HCT116 (cell line): ENCODE results near the gene MARVELD1. TPM values are rescaled to one million over a fixed set of nuclear protein-coding genes. Genes with fewer than 3 reads are reported as not detected.

Experiments
- ATAC-seq: fragments of 200-7000 bp; cut with Tn5 transposase; 2 replicates; pipeline ENCODE4 v1.9.1; 2020; ENCODE audit warnings: mild to moderate bottlenecking, moderate library complexity
- BruUV-seq: library from RNA; stranded (reverse); fragments of 400-500 nt; replicated peaks from 2 replicates; lab custom pipeline; 2021; lab: Mats Ljungman, UMichigan
- CTCF ChIA-PET: fragments of 300-600 bp; sonication (Branson Sonifier 250); formaldehyde crosslinking; loops from one replicate; lab custom pipeline; 2021; ENCODE audit warnings: antibody characterized with exemption; lab: Charles Lee
- POLR2A ChIA-PET: fragments of 300-600, 350-600 bp; sonication (Branson Sonifier 250); formaldehyde crosslinking; loops from one replicate; lab custom pipeline; 2021; ENCODE audit warnings: antibody characterized with exemption; lab: Charles Lee
- RAD21 ChIA-PET, 2 experiments: fragments of 300-600 bp; sonication (Branson Sonifier 250); formaldehyde crosslinking; loops; one replicate each; lab custom pipeline; 2023; ENCODE audit warnings: low total read pairs in 2 of 2; ENCODE audit not compliant: uncharacterized antibody in 2 of 2, unreplicated experiment in 2 of 2, low non-redundant PET in 1 of 2; lab: Charles Lee
- DNase-seq: peaks from one replicate; pipeline ENCODE4 v3.0.0-alpha.2; 2010; ENCODE audit warnings: low read depth, low spot score
- H2AFZ ChIP-seq: fragments of 200-600 bp; shearing (Covaris generic), sonication (generic); 2 replicates; pipeline ENCODE4 v1.6.1; 2017; ENCODE audit warnings: low read depth, mixed run types, mixed read lengths, antibody characterized with exemption, low read length; ENCODE audit not compliant: poor library complexity, severe bottlenecking
- H3K27ac ChIP-seq: 2 replicates; pipeline ENCODE4 v1.5.1; 2012; ENCODE audit warnings: low read depth, low read length
- H3K27me3 ChIP-seq: fragments of 200-600 bp; sonication (generic); 2 replicates; pipeline ENCODE4 v1.6.1; 2016; ENCODE audit warnings: mixed run types, low read length, mixed read lengths; ENCODE audit not compliant: insufficient read depth
- H3K36me3 ChIP-seq, 2 experiments: fragments of 200-500 bp in 1 of 2; fragments of 200-600 bp in 1 of 2; sonication (Bioruptor generic) in 1 of 2; sonication (generic) in 1 of 2; 2 replicates each; pipeline versions ENCODE4 v1.5.1 to v1.6.1; 2014 to 2016; ENCODE audit warnings: low read length in 2 of 2, inconsistent platforms in 1 of 2, mixed read lengths in 1 of 2, mixed run types in 1 of 2; ENCODE audit not compliant: insufficient read depth in 2 of 2, control insufficient read depth in 1 of 2
- H3K4me1 ChIP-seq, 2 experiments: fragments of 200-600 bp in 1 of 2; sonication (generic) in 1 of 2; 2 replicates each; pipeline versions ENCODE4 v1.5.1 to v1.6.1; 2012 to 2017; ENCODE audit warnings: low read length in 2 of 2, inconsistent platforms in 1 of 2, mild to moderate bottlenecking in 1 of 2, mixed read lengths in 1 of 2, mixed run types in 1 of 2, moderate library complexity in 1 of 2; ENCODE audit not compliant: insufficient read depth in 2 of 2, control insufficient read depth in 1 of 2
- H3K4me2 ChIP-seq: fragments of 200-600 bp; sonication (generic); 2 replicates; pipeline ENCODE4 v1.6.1; 2017; ENCODE audit warnings: mixed run types, low read length, mixed read lengths
- H3K4me3 ChIP-seq, 2 experiments: fragments of 200-600 bp in 1 of 2; sonication (generic) in 1 of 2; replicated peaks in 1 of 2; 2 replicates each; pipeline ENCODE4 v1.5.1; 2011 to 2016; ENCODE audit warnings: low read length in 2 of 2, control low read depth in 1 of 2, low read depth in 1 of 2, mild to moderate bottlenecking in 1 of 2, mixed read lengths in 1 of 2, mixed run types in 1 of 2
- H3K79me2 ChIP-seq: fragments of 200-600 bp; sonication (generic); 2 replicates; pipeline ENCODE4 v1.6.1; 2017; ENCODE audit warnings: mild to moderate bottlenecking, mixed run types, low read length, moderate library complexity, mixed read lengths; ENCODE audit not compliant: insufficient read depth
- H3K9ac ChIP-seq: fragments of 200-600 bp; sonication (generic); 2 replicates; pipeline ENCODE4 v1.6.1; 2016; ENCODE audit warnings: low read length, mixed read lengths
- H3K9me2 ChIP-seq: fragments of 200-600 bp; sonication (generic), shearing (Covaris generic); 2 replicates; pipeline ENCODE4 v1.6.1; 2017; ENCODE audit warnings: mixed run types, mild to moderate bottlenecking, moderate library complexity; ENCODE audit not compliant: insufficient read depth
- H3K9me3 ChIP-seq, 2 experiments: fragments of 200-500 bp in 1 of 2; fragments of 200-600 bp in 1 of 2; sonication (Bioruptor generic) in 1 of 2; sonication (generic) in 1 of 2; 2 replicates each; pipeline ENCODE4 v1.6.1; 2014 to 2017; ENCODE audit warnings: low read length in 2 of 2, mixed read lengths in 2 of 2, inconsistent platforms in 1 of 2, low read depth in 1 of 2, mild to moderate bottlenecking in 1 of 2, mixed run types in 1 of 2, moderate library complexity in 1 of 2; ENCODE audit not compliant: control insufficient read depth in 1 of 2, insufficient read depth in 1 of 2
- H4K20me1 ChIP-seq: fragments of 200-600 bp; sonication (generic), shearing (Covaris generic); 2 replicates; pipeline ENCODE4 v1.6.1; 2017; ENCODE audit warnings: mixed run types, mild to moderate bottlenecking, moderate library complexity; ENCODE audit not compliant: insufficient read depth
- CEBPB ChIP-seq: IDR thresholded peaks from 2 replicates; pipeline ENCODE4 v1.6.1; 2012; ENCODE audit warnings: low read depth
- EGR1 ChIP-seq: IDR thresholded peaks from 2 replicates; pipeline ENCODE4 v1.6.1; 2012; ENCODE audit warnings: low read depth
- ELF1 ChIP-seq: IDR thresholded peaks from 2 replicates; pipeline ENCODE4 v1.6.1; 2012; ENCODE audit warnings: low read depth, borderline replicate concordance
- EZH2phosphoT487 ChIP-seq: fragments of 200-600 bp; IDR thresholded peaks from 2 replicates; pipeline ENCODE4 v1.6.1; 2018; ENCODE audit warnings: antibody characterized with exemption, borderline replicate concordance
- JUND ChIP-seq: IDR thresholded peaks from 2 replicates; pipeline ENCODE4 v1.6.1; 2012
- POLR2A ChIP-seq: IDR thresholded peaks from 2 replicates; pipeline ENCODE4 v1.7.0; 2011; ENCODE audit warnings: borderline replicate concordance; ENCODE audit not compliant: insufficient read depth, insufficient read length; ENCODE audit errors: extremely low read depth
- POLR2AphosphoS5 ChIP-seq: IDR thresholded peaks from 2 replicates; pipeline ENCODE4 v1.6.1; 2011; ENCODE audit warnings: mild to moderate bottlenecking, low read depth, low read length, moderate library complexity
- RAD21 ChIP-seq: IDR thresholded peaks from 2 replicates; pipeline ENCODE4 v1.6.1; 2012; ENCODE audit warnings: low read depth, mild to moderate bottlenecking
- SIN3A ChIP-seq: IDR thresholded peaks from 2 replicates; pipeline ENCODE4 v1.6.1; 2012; ENCODE audit warnings: low read depth
- SP1 ChIP-seq: IDR thresholded peaks from 2 replicates; pipeline ENCODE4 v1.6.1; 2012; ENCODE audit warnings: low read depth
- ZNF274 ChIP-seq: fragments of 200-500 bp; sonication (Bioruptor generic); IDR thresholded peaks from 2 replicates; pipeline ENCODE4 v1.6.1; 2014; ENCODE audit warnings: mild to moderate bottlenecking, low read depth, low read length, inconsistent platforms
- intact Hi-C: fragments of 100-400 bp; cut with micrococcal nuclease; formaldehyde crosslinking; loops from 2 replicates; pipeline ENCODE4 v1.10.0; 2022
- total RNA-seq: library from RNA; stranded (reverse); gene quantifications from one replicate; pipeline ENCODE4 v1.2.1, GENCODE V29; 2021; ENCODE audit not compliant: unreplicated experiment
- TF ChIP-seq, protein P1 (sequence below): IDR thresholded peaks from 2 replicates; pipeline ENCODE4 v1.6.1; 2012; ENCODE audit warnings: low read depth
- TF ChIP-seq, protein P2 (sequence below), 3 experiments: fragments of 200-600 bp in 1 of 3; sonication (generic) in 1 of 3; IDR thresholded peaks in 2 of 3; conservative IDR thresholded peaks in 1 of 3; 2 replicates each; pipeline ENCODE4 v1.5.1; 2012 to 2017; ENCODE audit warnings: low read depth in 2 of 3, low read length in 2 of 3, antibody characterized with exemption in 1 of 3, borderline replicate concordance in 1 of 3, control low read depth in 1 of 3, mild to moderate bottlenecking in 1 of 3, mixed read lengths in 1 of 3, mixed run types in 1 of 3, moderate library complexity in 1 of 3; ENCODE audit not compliant: insufficient read depth in 1 of 3

Gene MARVELD1
- total RNA-seq, 1 experiment from 2014 or later = 36.1 TPM

DNA sequence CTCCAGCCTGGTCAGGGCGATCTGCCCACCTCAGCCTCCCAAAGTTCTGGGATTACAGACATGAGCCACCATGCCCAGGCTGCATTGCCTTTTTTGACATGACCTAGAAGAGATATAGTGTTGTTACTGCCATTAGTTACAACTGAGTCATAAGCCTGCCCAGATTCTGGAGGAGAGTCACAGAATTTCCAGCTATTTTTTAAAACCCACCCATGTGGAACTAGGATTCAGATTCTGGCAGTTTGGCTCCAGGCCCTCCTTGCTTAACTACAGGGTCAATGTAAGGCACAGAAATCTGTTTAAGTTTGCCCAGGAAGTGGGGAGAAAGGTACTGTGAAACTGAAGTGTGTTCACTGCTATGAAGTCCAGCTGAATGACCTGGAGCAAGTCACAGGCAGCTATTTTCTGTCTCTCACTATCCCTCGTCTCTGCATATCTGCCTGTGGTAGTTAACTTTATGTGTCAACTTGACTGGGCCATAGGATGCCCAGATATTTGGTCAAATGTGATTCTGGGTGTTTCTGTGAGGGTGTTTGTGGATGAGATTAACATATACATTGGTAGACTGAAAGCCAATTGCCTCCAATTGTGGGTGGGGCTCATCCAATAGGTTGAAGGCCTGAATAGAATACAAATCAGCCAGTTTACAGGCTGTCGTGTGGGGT lies 8.4 kb upstream of the MARVELD1 start:
- no peak for TF ChIP-seq SIN3A
- TF ChIP-seq SP1 = no peak
- TF ChIP-seq, protein P1, sequence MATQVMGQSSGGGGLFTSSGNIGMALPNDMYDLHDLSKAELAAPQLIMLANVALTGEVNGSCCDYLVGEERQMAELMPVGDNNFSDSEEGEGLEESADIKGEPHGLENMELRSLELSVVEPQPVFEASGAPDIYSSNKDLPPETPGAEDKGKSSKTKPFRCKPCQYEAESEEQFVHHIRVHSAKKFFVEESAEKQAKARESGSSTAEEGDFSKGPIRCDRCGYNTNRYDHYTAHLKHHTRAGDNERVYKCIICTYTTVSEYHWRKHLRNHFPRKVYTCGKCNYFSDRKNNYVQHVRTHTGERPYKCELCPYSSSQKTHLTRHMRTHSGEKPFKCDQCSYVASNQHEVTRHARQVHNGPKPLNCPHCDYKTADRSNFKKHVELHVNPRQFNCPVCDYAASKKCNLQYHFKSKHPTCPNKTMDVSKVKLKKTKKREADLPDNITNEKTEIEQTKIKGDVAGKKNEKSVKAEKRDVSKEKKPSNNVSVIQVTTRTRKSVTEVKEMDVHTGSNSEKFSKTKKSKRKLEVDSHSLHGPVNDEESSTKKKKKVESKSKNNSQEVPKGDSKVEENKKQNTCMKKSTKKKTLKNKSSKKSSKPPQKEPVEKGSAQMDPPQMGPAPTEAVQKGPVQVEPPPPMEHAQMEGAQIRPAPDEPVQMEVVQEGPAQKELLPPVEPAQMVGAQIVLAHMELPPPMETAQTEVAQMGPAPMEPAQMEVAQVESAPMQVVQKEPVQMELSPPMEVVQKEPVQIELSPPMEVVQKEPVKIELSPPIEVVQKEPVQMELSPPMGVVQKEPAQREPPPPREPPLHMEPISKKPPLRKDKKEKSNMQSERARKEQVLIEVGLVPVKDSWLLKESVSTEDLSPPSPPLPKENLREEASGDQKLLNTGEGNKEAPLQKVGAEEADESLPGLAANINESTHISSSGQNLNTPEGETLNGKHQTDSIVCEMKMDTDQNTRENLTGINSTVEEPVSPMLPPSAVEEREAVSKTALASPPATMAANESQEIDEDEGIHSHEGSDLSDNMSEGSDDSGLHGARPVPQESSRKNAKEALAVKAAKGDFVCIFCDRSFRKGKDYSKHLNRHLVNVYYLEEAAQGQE = no peak
- TF ChIP-seq CEBPB = no peak
- no peak for TF ChIP-seq POLR2AphosphoS5
- no peak for TF ChIP-seq ELF1
- TF ChIP-seq EGR1 = no peak
- TF ChIP-seq EZH2phosphoT487 = no peak
- TF ChIP-seq ZNF274 = no peak
- TF ChIP-seq JUND = no peak
- no peak for TF ChIP-seq POLR2A
- TF ChIP-seq, protein P2, sequence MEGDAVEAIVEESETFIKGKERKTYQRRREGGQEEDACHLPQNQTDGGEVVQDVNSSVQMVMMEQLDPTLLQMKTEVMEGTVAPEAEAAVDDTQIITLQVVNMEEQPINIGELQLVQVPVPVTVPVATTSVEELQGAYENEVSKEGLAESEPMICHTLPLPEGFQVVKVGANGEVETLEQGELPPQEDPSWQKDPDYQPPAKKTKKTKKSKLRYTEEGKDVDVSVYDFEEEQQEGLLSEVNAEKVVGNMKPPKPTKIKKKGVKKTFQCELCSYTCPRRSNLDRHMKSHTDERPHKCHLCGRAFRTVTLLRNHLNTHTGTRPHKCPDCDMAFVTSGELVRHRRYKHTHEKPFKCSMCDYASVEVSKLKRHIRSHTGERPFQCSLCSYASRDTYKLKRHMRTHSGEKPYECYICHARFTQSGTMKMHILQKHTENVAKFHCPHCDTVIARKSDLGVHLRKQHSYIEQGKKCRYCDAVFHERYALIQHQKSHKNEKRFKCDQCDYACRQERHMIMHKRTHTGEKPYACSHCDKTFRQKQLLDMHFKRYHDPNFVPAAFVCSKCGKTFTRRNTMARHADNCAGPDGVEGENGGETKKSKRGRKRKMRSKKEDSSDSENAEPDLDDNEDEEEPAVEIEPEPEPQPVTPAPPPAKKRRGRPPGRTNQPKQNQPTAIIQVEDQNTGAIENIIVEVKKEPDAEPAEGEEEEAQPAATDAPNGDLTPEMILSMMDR (IDR thresholded peaks at IDR 0.05 in 2 of 3, conservative IDR thresholded peaks at IDR 0.05 in 1 of 3; ENCODE audit: borderline replicate concordance in 1 of 3, insufficient read depth in 1 of 3, low read depth in 2 of 3, low read length in 2 of 3) = no peak
- TF ChIP-seq RAD21 = no peak
- Histone ChIP-seq H3K79me2 (no peaks in the 10 kb centered on the region), H3K9me3 (no peaks in the 10 kb centered on the region), H3K4me3 (no peak overlapping the region), H3K9me2 (no peaks in the 10 kb centered on the region), H2AFZ (no peak overlapping the region), H3K27me3 (no peaks in the 10 kb centered on the region), H4K20me1 (no peaks in the 10 kb centered on the region), H3K36me3 (no peaks in the 10 kb centered on the region), H3K9ac (no peak overlapping the region), H3K4me2 (no peak overlapping the region), H3K4me1 (peaks cover 7 to 23% of the 10 kb centered on the region in 2 experiments), H3K27ac (no peak overlapping the region)
- ATAC-seq (no peak), DNase-seq (no peak)
- ChIA-PET POLR2A (interaction anchor here (1.2 kb wide), 1 partner anchor 18 kb away, joined by 3 read pairs; the partner anchor contains the start of gene AVPI1), CTCF (interaction anchor here (1.1 kb wide), 1 partner anchor 26 kb away, joined by 3 read pairs; no protein-coding TSS in a partner anchor), RAD21 (no interaction called here)
- intact Hi-C loops = no loop called here
- no TSS peak for BruUV-seq
